Panc1 (cell line): ENCODE results near the gene EEF1A2. TPM values are rescaled to one million over a fixed set of nuclear protein-coding genes. Genes with fewer than 3 reads are reported as not detected.

Source experiments
- ATAC-seq: fragments of 200-7000 bp; cut with Tn5 transposase; 2 replicates; pipeline ENCODE4 v1.9.1; 2020; ENCODE audit warnings: mild to moderate bottlenecking, moderate library complexity
- BruUV-seq: library from RNA; stranded (reverse); fragments of 400-500 nt; replicated peaks from 2 replicates; lab custom pipeline; 2021; lab: Mats Ljungman, UMichigan
- CTCF ChIA-PET: fragments of 300-600 bp; sonication (Branson Sonifier 250); formaldehyde crosslinking; loops from one replicate; lab custom pipeline; 2022; ENCODE audit warnings: antibody characterized with exemption; lab: Charles Lee
- POLR2A ChIA-PET: fragments of 300-600 bp; sonication (Branson Sonifier 250); formaldehyde crosslinking; loops from one replicate; lab custom pipeline; 2022; ENCODE audit warnings: antibody characterized with exemption; lab: Charles Lee
- DNase-seq: peaks from one replicate; pipeline ENCODE4 v3.0.0-alpha.2; 2010; ENCODE audit warnings: low read depth, low spot score
- H3K27ac ChIP-seq: 2 replicates; pipeline ENCODE4 v1.5.1; 2011; ENCODE audit warnings: mild to moderate bottlenecking, low read length, inconsistent platforms
- H3K27me3 ChIP-seq: fragments of 200-500 bp; sonication (Bioruptor generic); 2 replicates; pipeline ENCODE4 v1.6.0; 2014; ENCODE audit warnings: low read length, inconsistent platforms; ENCODE audit not compliant: control insufficient read depth, insufficient read depth
- H3K36me3 ChIP-seq: fragments of 200-500 bp; sonication (Bioruptor generic); 2 replicates; pipeline ENCODE4 v1.5.1; 2014; ENCODE audit warnings: inconsistent platforms, mild to moderate bottlenecking, low read length, moderate library complexity; ENCODE audit not compliant: control insufficient read depth, insufficient read depth
- H3K4me1 ChIP-seq: 2 replicates; pipeline ENCODE4 v1.5.1; 2011; ENCODE audit warnings: inconsistent platforms, mild to moderate bottlenecking, low read length, moderate library complexity; ENCODE audit not compliant: control insufficient read depth, insufficient read depth
- H3K4me3 ChIP-seq, 2 experiments: 2 replicates each; pipeline ENCODE4 v1.5.1; 2011 to 2012; ENCODE audit warnings: low read depth in 2 of 2, low read length in 2 of 2, mild to moderate bottlenecking in 2 of 2, inconsistent platforms in 1 of 2, moderate library complexity in 1 of 2
- H3K9me3 ChIP-seq: fragments of 200-500 bp; sonication (Bioruptor generic); 2 replicates; pipeline ENCODE4 v1.5.1; 2014; ENCODE audit warnings: low read depth, mild to moderate bottlenecking, inconsistent platforms, low read length, moderate library complexity; ENCODE audit not compliant: control insufficient read depth, insufficient read depth
- CTCF ChIP-seq: fragments of 450-650 bp; IDR thresholded peaks from 2 replicates; pipeline ENCODE4 v1.5.1; 2017; ENCODE audit warnings: mild to moderate bottlenecking
- POLR2AphosphoS5 ChIP-seq: IDR thresholded peaks from 2 replicates; pipeline ENCODE4 v1.6.1; 2012; ENCODE audit warnings: mild to moderate bottlenecking, low read depth, low read length, moderate library complexity
- REST ChIP-seq, 2 experiments: IDR thresholded peaks; 2 replicates each; pipeline ENCODE4 v1.6.1; 2011 to 2012; ENCODE audit warnings: low read depth in 2 of 2, control low read depth in 1 of 2, low read length in 1 of 2, mild to moderate bottlenecking in 1 of 2, moderate library complexity in 1 of 2; ENCODE audit not compliant: insufficient read depth in 1 of 2
- SIN3A ChIP-seq: IDR thresholded peaks from 2 replicates; pipeline ENCODE4 v1.6.1; 2012; ENCODE audit warnings: low read depth, mild to moderate bottlenecking, low read length, moderate library complexity, borderline replicate concordance; ENCODE audit not compliant: insufficient read depth
- TCF7L2 ChIP-seq: IDR thresholded peaks from 2 replicates; pipeline ENCODE4 v1.6.1; 2011; ENCODE audit warnings: mild to moderate bottlenecking, low read depth, low read length, inconsistent platforms
- in situ Hi-C: cut with HindIII; loops from 2 replicates; pipeline ENCODE4 v1.10.0; 2016; ENCODE audit warnings: low sequenced_read_pairs, low pct_unique_long_range_greater_than_20kb
- intact Hi-C: fragments of 100-400 bp; cut with micrococcal nuclease; formaldehyde crosslinking; loops from one replicate; pipeline ENCODE4 v1.10.0; 2022; ENCODE audit not compliant: unreplicated experiment
- total RNA-seq: library from RNA; stranded (reverse); gene quantifications from one replicate; pipeline ENCODE4 v1.2.1, GENCODE V29; 2021; ENCODE audit not compliant: unreplicated experiment

EEF1A2 gene
- total RNA-seq, 1 experiment from 2014 or later: 178 TPM

GRCh38 chr20:63538204-63539091, 39.6 kb upstream of the EEF1A2 start:
- DNase-seq: no peak
- intact Hi-C loops: no loop called here
- H3K36me3 ChIP-seq: no peaks in the 10 kb centered on the region
- ATAC-seq: peak; percentile 59
- CTCF ChIA-PET: interaction anchor here (0.6 to 3.1 kb wide), 14 partner anchors 51 to 619 kb away, joined by 3 to 14 read pairs (median 4); partner anchors contain the start of genes CHRNA4, LIME1 and UCKL1
- peak overlapping the region; percentile 46 to 70 for H3K4me3 ChIP-seq
- H3K27ac ChIP-seq: peak overlapping the region; percentile 88
- H3K9me3 ChIP-seq: no peaks in the 10 kb centered on the region
- in situ Hi-C loops: loop anchor here (10.0 kb wide), 1 partner anchor 56 kb away; no protein-coding TSS in a partner anchor
- TF ChIP-seq REST (IDR thresholded peaks at IDR 0.05; ENCODE audit: insufficient read depth in 1 of 2, low read depth in 2 of 2, low read length in 1 of 2) (no peak), CTCF (peak; percentile 82)
- POLR2A ChIA-PET: interaction anchor here (0.6 to 1.4 kb wide), 3 partner anchors 18 to 373 kb away, joined by 5 to 16 read pairs (median 5); partner anchors contain the start of gene PPDPF
- no TSS peak for BruUV-seq
- no peaks in the 10 kb centered on the region for H3K27me3 ChIP-seq
- H3K4me1 ChIP-seq: peaks cover 17% of the 10 kb centered on the region

GRCh38 chr20:63537525-63538203, 38.8 kb upstream of the EEF1A2 start:
- intact Hi-C loops (no loop called here), in situ Hi-C loops (loop anchor here (10.0 kb wide), 1 partner anchor 57 kb away; no protein-coding TSS in a partner anchor)
- Histone ChIP-seq H3K27ac (peak overlapping the region; percentile 88), H3K4me1 (peaks cover 17% of the 10 kb centered on the region), H3K27me3 (no peaks in the 10 kb centered on the region), H3K9me3 (no peaks in the 10 kb centered on the region), H3K4me3 (peak overlapping the region; percentile 46 to 70), H3K36me3 (no peaks in the 10 kb centered on the region)
- TF ChIP-seq CTCF: peak; percentile 95
- TF ChIP-seq SIN3A: peak; percentile 60; the same call in 1 of the 2 replicates
- TF ChIP-seq TCF7L2: no peak
- 0 out of 4 replicates have a peak, but pooled peaks of 1 of the 2 experiments have one; percentile 60 for TF ChIP-seq REST (IDR thresholded peaks at IDR 0.05; ENCODE audit: insufficient read depth in 1 of 2, low read depth in 2 of 2, low read length in 1 of 2)
- TF ChIP-seq POLR2AphosphoS5: peak; percentile 59
- ChIA-PET CTCF (interaction anchor here (0.5 to 3.1 kb wide), 13 partner anchors 17 to 620 kb away, joined by 3 to 14 read pairs (median 3); partner anchors contain the start of genes PPDPF and UCKL1), POLR2A (interaction anchor here (0.6 to 1.4 kb wide), 3 partner anchors 17 to 374 kb away, joined by 5 to 16 read pairs (median 5); partner anchors contain the start of gene PPDPF)
- ATAC-seq (peak; percentile 93), DNase-seq (peak; percentile 90)
- BruUV-seq: no TSS peak
